GM12878 (cell line): ENCODE measurements around the gene GPC5.

ENCODE experiments used
- CEBPB ChIP-seq, 2 experiments: fragments of 150-350 bp in 1 of 2; IDR thresholded peaks; 2 replicates each; pipeline ENCODE4 v1.6.1; 2012 to 2014; ENCODE audit warnings: low read depth in 2 of 2, low read length in 2 of 2, borderline replicate concordance in 1 of 2, inconsistent platforms in 1 of 2
- GABPA ChIP-seq: IDR thresholded peaks from 2 replicates; pipeline ENCODE4 v1.6.1; 2014; ENCODE audit warnings: antibody characterized with exemption, low read depth, mild to moderate bottlenecking, inconsistent platforms
- MAX ChIP-seq: IDR thresholded peaks from 2 replicates; pipeline ENCODE4 v1.6.1; 2012; ENCODE audit warnings: low read depth, low read length, improper control_type of control experiment
- RCOR1 ChIP-seq: conservative IDR thresholded peaks from 2 replicates; pipeline ENCODE4 v1.6.1; 2012; ENCODE audit warnings: low read depth, low read length, improper control_type of control experiment
- TF ChIP-seq, protein P1 (sequence below), 3 experiments: IDR thresholded peaks in 2 of 3; conservative IDR thresholded peaks in 1 of 3; 2 replicates each; pipeline ENCODE4 v1.5.1; 2011; ENCODE audit warnings: low read depth in 3 of 3, low read length in 3 of 3, mild to moderate bottlenecking in 3 of 3, control low read depth in 2 of 3, moderate library complexity in 2 of 3, inconsistent platforms in 1 of 3, mixed read lengths in 1 of 3; ENCODE audit not compliant: control insufficient read depth in 2 of 3, insufficient read depth in 1 of 3; ENCODE audit errors: extremely low read depth in 1 of 3

DNA sequence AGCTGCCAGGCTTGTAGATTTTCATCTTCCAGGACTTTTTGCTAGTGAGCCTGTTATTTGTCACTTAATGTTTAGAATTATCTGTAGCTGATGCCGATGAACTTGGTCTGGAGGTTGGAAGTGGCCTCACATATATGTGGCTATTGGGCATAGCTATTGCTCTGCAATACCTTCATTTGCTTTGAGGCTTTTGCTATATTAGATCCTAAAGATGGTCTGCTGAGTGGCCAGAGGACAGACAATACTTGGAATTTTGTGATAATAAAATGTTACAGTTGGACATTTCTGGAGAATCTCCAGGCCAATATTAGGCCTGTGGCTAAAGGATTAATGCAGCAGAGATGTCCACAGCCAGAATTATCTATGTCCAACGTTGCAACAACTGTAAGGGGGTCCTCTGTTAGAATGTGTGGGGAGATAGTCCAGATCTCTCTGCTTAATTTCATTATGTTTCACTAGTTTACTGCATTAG, 222.3 kb downstream of the GPC5 start:
- TF ChIP-seq RCOR1, result no peak
- no peak for TF ChIP-seq CEBPB (IDR thresholded peaks at IDR 0.05; ENCODE audit: borderline replicate concordance in 1 of 2, low read depth in 2 of 2, low read length in 2 of 2)
- TF ChIP-seq, protein P1, sequence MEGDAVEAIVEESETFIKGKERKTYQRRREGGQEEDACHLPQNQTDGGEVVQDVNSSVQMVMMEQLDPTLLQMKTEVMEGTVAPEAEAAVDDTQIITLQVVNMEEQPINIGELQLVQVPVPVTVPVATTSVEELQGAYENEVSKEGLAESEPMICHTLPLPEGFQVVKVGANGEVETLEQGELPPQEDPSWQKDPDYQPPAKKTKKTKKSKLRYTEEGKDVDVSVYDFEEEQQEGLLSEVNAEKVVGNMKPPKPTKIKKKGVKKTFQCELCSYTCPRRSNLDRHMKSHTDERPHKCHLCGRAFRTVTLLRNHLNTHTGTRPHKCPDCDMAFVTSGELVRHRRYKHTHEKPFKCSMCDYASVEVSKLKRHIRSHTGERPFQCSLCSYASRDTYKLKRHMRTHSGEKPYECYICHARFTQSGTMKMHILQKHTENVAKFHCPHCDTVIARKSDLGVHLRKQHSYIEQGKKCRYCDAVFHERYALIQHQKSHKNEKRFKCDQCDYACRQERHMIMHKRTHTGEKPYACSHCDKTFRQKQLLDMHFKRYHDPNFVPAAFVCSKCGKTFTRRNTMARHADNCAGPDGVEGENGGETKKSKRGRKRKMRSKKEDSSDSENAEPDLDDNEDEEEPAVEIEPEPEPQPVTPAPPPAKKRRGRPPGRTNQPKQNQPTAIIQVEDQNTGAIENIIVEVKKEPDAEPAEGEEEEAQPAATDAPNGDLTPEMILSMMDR (IDR thresholded peaks at IDR 0.05 in 2 of 3, conservative IDR thresholded peaks at IDR 0.05 in 1 of 3; ENCODE audit: control insufficient read depth in 2 of 3, extremely low read depth in 1 of 3, insufficient read depth in 1 of 3, low read depth in 3 of 3, low read length in 3 of 3), result no peak
- TF ChIP-seq GABPA, result no peak
- TF ChIP-seq MAX, result no peak
